HepG2 (cell line): Measurements from ENCODE around the gene SIGLEC7. TPM values are rescaled to one million over a fixed set of nuclear protein-coding genes. Genes with fewer than 3 reads are reported as not detected.

Experiments used
- ATAC-seq: fragments of 200-7000 bp; cut with Tn5 transposase; 3 replicates; pipeline ENCODE4 v1.9.1; 2020; ENCODE audit warnings: mild to moderate bottlenecking, moderate library complexity
- BruUV-seq: library from RNA; stranded (reverse); fragments of 400-500 nt; replicated peaks from 2 replicates; lab custom pipeline; 2021; lab: Mats Ljungman, UMichigan
- CTCF ChIA-PET: fragments of 300-600 bp; formaldehyde crosslinking; extraction: SDS; loops from one replicate; lab custom pipeline; 2021; ENCODE audit warnings: low total read pairs, inconsistent platforms, low intra/inter-chr PET ratio; lab: Yijun Ruan, JAX
- POLR2A ChIA-PET: fragments of 350-600 bp; sonication (Branson Sonifier 250); formaldehyde crosslinking; loops from one replicate; lab custom pipeline; 2020; ENCODE audit warnings: antibody characterized with exemption, inconsistent platforms; lab: Yijun Ruan, JAX
- DNase-seq: peaks from one replicate; pipeline ENCODE4 v3.0.0-alpha.2; 2015; ENCODE audit warnings: low spot score
- FAIRE-seq: peaks from 3 replicates; lab custom pipeline; 2011; peaks lifted over from hg19 to GRCh38; lab: Jason Lieb, UNC
- H2AFZ ChIP-seq: one replicate; pipeline ENCODE4 v1.6.1; 2011; ENCODE audit warnings: low read length, inconsistent platforms
- H3K27ac ChIP-seq: fragments of 300-600 bp; 3 replicates; pipeline ENCODE4 v1.8.0; 2011; ENCODE audit warnings: mixed run types, mild to moderate bottlenecking, mixed read lengths, low read length, inconsistent platforms; ENCODE audit not compliant: insufficient read depth; ENCODE audit errors: extremely low read length
- H3K27me3 ChIP-seq, 2 experiments: fragments of 200-600 bp in 1 of 2; 2 replicates in 1 of 2; 3 replicates in 1 of 2; pipeline versions ENCODE4 v1.6.0 to v1.8.0; 2011; ENCODE audit warnings: low read length in 2 of 2, mild to moderate bottlenecking in 2 of 2, moderate library complexity in 2 of 2, inconsistent platforms in 1 of 2; ENCODE audit not compliant: insufficient read depth in 2 of 2, control insufficient read depth in 1 of 2
- H3K36me3 ChIP-seq, 2 experiments: fragments of 200-600 bp in 1 of 2; replicated peaks in 1 of 2; 2 replicates in 1 of 2; 3 replicates in 1 of 2; pipeline versions ENCODE4 v1.5.1 to v1.8.0; 2011; ENCODE audit warnings: low read length in 2 of 2, inconsistent platforms in 1 of 2; ENCODE audit not compliant: insufficient read depth in 2 of 2, control insufficient read depth in 1 of 2
- H3K4me1 ChIP-seq: 2 replicates; pipeline ENCODE4 v1.5.1; 2012; ENCODE audit warnings: low read length, inconsistent platforms; ENCODE audit not compliant: insufficient read depth
- H3K4me2 ChIP-seq: 2 replicates; pipeline ENCODE4 v1.6.0; 2011; ENCODE audit warnings: low read depth, low read length, inconsistent platforms
- H3K4me3 ChIP-seq, 3 experiments: fragments of 200-600 bp in 1 of 3; sonication (generic), shearing (Covaris generic) in 1 of 3; replicated peaks in 1 of 3; 2 replicates each; pipeline ENCODE4 v1.5.1; 2011 to 2016; ENCODE audit warnings: low read length in 3 of 3, inconsistent platforms in 2 of 3, low read depth in 2 of 3, mild to moderate bottlenecking in 2 of 3, control low read depth in 1 of 3, mixed read lengths in 1 of 3; ENCODE audit not compliant: insufficient read depth in 1 of 3
- H3K79me2 ChIP-seq: one replicate; pipeline ENCODE4 v1.6.1; 2011; ENCODE audit warnings: low read length, inconsistent platforms; ENCODE audit not compliant: insufficient read depth
- H3K9ac ChIP-seq: 2 replicates; pipeline ENCODE4 v1.6.0; 2011; ENCODE audit warnings: mild to moderate bottlenecking, low read depth, low read length, inconsistent platforms; ENCODE audit not compliant: insufficient read depth
- H3K9me3 ChIP-seq: 2 replicates; pipeline ENCODE4 v1.5.1; 2012; ENCODE audit warnings: mild to moderate bottlenecking, low read length
- H4K20me1 ChIP-seq: 2 replicates; pipeline ENCODE4 v1.6.0; 2011; ENCODE audit warnings: inconsistent platforms, mild to moderate bottlenecking, low read length, moderate library complexity; ENCODE audit not compliant: insufficient read depth
- POLR2G ChIP-seq: fragments of 200-400 bp; formaldehyde crosslinking; IDR thresholded peaks from 2 replicates; pipeline ENCODE4 v1.6.1; 2018; ENCODE audit warnings: mild to moderate bottlenecking, low read depth, low read length, moderate library complexity
- STAG1 ChIP-seq: sonication (generic); formaldehyde crosslinking; IDR thresholded peaks from 2 replicates; pipeline ENCODE4 v1.4.0; 2020; ENCODE audit warnings: missing genetic modification reagents
- TCF7L2 ChIP-seq: IDR thresholded peaks from 2 replicates; pipeline ENCODE4 v1.6.1; 2011; ENCODE audit warnings: mild to moderate bottlenecking, low read depth, low read length, moderate library complexity
- XRCC5 ChIP-seq: fragments of 200-400 bp; formaldehyde crosslinking; optimal IDR thresholded peaks from 2 replicates; pipeline ENCODE3; 2017; ENCODE audit warnings: mild to moderate bottlenecking, low read length
- WGBS: methylation state at CpG from one replicate; pipeline ENCODE4 v1.1.6; 2017; ENCODE audit warnings: low lambda C conversion rate; 5-methylcytosine and 5-hydroxymethylcytosine counted together
- in situ Hi-C: cut with HindIII; loops from 2 replicates; pipeline ENCODE4 v1.10.0; 2017; ENCODE audit warnings: low pct_unique_long_range_greater_than_20kb; ENCODE audit not compliant: extremely low pct_ligation_motif_present
- intact Hi-C: fragments of 100-400 bp; cut with micrococcal nuclease; formaldehyde crosslinking; loops from one replicate; pipeline ENCODE4 v1.10.0; 2022; ENCODE audit not compliant: unreplicated experiment
- polyA plus RNA-seq, 8 experiments: library from polyadenylated mRNA; depleted of rRNA in 3 of 8; stranded (reverse) in 7 of 8; unstranded in 1 of 8; fragments of >200 nt; fragmentation: Illumina TruSeq in 4 of 8; extraction: Trizol in 4 of 8; gene quantifications; 2 replicates each; pipeline versions ENCODE4 v1.2.1 to v1.2.3, GENCODE V29; 2011 to 2016; ENCODE audit warnings: low read depth in 4 of 8, missing spikeins in 1 of 8, mixed read lengths in 1 of 8; ENCODE audit not compliant: insufficient read depth in 1 of 8
- total RNA-seq, 5 experiments: library from RNA; depleted of rRNA; stranded (reverse); fragments of >200 nt; fragmentation: Illumina TruSeq; extraction: Trizol; gene quantifications; 2 replicates each; pipeline ENCODE4 v1.2.3, GENCODE V29; 2016; ENCODE audit warnings: low read depth in 1 of 5
- TF ChIP-seq, protein P1 (sequence below): IDR thresholded peaks from 2 replicates; pipeline ENCODE4 v1.6.1; 2012; ENCODE audit warnings: low read length, improper control_type of control experiment

Gene SIGLEC7
- total and polyA plus RNA-seq, 2 of the 13 experiments (the other 11 are each of a cell fraction or from before 2014, with no cell fraction given) = not detected

DNA sequence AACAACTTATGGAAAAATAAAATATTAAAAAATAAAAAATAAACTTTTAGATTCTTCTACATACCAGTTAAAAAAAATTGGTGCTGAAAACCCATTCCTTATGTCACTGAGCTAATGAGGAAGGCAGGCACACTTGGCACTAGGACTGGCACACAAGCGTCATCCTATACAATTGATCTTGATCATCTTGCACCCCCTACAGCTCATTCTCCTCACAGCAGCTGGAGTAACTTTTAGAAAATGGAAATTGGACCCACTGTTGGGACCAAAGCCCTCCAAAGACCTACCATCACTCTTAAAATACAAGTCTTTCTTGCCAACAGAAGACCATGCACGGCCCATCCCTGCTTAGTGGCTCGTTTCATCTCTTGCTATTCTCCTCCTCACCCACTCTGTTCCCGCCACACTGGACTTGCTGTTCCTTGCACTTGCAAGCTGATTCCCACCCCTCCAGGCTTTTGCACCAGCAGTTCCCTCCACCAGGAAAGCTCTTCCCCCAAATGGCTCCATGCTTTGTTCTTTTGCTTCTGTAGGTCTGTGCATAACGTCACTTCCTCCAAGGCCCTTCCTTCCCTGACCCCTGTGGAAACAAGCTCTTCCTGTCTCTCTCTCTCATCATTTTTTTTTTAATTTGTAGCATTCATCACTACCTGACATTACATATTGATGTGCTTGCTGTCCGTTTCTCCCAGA, 45.5 kb upstream of the SIGLEC7 start:
- peaks cover 2 to 9% of the 10 kb centered on the region in 2 experiments; a peak in 3 of 5 replicates for H3K36me3 ChIP-seq
- H3K4me1 ChIP-seq = peaks cover 17% of the 10 kb centered on the region
- FAIRE-seq (no peak), DNase-seq (no peak)
- no peak overlapping the region for H2AFZ ChIP-seq
- H3K27me3 ChIP-seq = peaks cover 0 to 1% of the 10 kb centered on the region in 2 experiments; a peak in 2 of 5 replicates
- H3K4me3 ChIP-seq = no peak overlapping the region
- WGBS = 96% methylated on average over 6 of the region's 6 CpGs
- no peaks in the 10 kb centered on the region for H3K79me2 ChIP-seq
- TF ChIP-seq XRCC5 (peak; percentile 8), TCF7L2 (no peak), STAG1 (CRISPR knock-in tag) (0 out of 2 replicates have a peak, but pooled peaks have one; percentile 5), POLR2G (0 out of 2 replicates have a peak, but pooled peaks have one; percentile 25)
- TF ChIP-seq, protein P1, sequence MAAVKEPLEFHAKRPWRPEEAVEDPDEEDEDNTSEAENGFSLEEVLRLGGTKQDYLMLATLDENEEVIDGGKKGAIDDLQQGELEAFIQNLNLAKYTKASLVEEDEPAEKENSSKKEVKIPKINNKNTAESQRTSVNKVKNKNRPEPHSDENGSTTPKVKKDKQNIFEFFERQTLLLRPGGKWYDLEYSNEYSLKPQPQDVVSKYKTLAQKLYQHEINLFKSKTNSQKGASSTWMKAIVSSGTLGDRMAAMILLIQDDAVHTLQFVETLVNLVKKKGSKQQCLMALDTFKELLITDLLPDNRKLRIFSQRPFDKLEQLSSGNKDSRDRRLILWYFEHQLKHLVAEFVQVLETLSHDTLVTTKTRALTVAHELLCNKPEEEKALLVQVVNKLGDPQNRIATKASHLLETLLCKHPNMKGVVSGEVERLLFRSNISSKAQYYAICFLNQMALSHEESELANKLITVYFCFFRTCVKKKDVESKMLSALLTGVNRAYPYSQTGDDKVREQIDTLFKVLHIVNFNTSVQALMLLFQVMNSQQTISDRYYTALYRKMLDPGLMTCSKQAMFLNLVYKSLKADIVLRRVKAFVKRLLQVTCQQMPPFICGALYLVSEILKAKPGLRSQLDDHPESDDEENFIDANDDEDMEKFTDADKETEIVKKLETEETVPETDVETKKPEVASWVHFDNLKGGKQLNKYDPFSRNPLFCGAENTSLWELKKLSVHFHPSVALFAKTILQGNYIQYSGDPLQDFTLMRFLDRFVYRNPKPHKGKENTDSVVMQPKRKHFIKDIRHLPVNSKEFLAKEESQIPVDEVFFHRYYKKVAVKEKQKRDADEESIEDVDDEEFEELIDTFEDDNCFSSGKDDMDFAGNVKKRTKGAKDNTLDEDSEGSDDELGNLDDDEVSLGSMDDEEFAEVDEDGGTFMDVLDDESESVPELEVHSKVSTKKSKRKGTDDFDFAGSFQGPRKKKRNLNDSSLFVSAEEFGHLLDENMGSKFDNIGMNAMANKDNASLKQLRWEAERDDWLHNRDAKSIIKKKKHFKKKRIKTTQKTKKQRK = no peak
- TF ChIP-seq, all 625 proteins: peak for 3
- Histone ChIP-seq H3K27ac (no peak overlapping the region), H3K9ac (no peak overlapping the region), H3K9me3 (no peaks in the 10 kb centered on the region), H3K4me2 (no peak overlapping the region), H4K20me1 (0 out of 2 replicates have a peak, but pooled peaks cover 2% of the 10 kb centered on the region)
- ChIA-PET CTCF (interaction anchor here (1.1 to 2.9 kb wide), 2 partner anchors 75 to 80 kb away, joined by 3 to 16 read pairs; no protein-coding TSS in a partner anchor), POLR2A (no interaction called here)
- no peak for ATAC-seq
- intact Hi-C loops = no loop called here
- in situ Hi-C loops = loop anchor here (25.0 kb wide), 1 partner anchor 159 kb away; no protein-coding TSS in a partner anchor
- BruUV-seq = no TSS peak
